Non-pigmented ciliary epithelial cell (primary cell): Measurements from ENCODE around the gene WIF1.

Experiments used
- DNase-seq: peaks from one replicate; pipeline ENCODE4 v3.0.0-alpha.2; 2010; ENCODE audit warnings: low read depth

WIF1 gene

GRCh38 chr12:65022421-65022820 is 98.7 kb downstream of the WIF1 start:
- no peak for DNase-seq

DNA sequence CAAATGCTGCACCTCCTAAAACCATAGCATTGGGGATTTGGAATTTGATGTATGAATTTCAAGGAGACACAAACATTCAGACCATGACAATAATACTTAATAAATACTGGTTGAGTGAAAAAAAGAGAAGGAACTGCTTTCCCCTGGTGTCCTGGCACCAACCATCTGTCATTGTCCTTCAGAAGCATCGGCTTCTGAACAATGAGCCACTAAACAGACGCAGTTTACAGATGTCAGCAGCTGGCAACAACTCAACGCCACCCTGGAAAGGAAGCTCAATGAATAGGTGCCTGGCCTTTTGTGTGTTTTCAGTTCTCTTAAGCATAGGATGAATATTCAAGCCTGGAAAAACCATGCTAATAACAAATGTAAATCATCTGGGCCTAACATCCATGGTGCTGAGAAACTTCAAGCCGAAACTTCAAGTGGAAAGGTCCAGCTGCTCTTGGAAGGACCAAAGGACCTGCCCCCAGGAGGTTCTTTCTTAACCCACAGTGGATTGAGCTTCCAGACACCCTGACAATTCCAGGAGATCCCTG is 101.3 kb downstream of the WIF1 start:
- DNase-seq, result no peak

GRCh38 chr12:65016881-65017650 is 104.0 kb downstream of the WIF1 start:
- DNase-seq, result no peak

DNA sequence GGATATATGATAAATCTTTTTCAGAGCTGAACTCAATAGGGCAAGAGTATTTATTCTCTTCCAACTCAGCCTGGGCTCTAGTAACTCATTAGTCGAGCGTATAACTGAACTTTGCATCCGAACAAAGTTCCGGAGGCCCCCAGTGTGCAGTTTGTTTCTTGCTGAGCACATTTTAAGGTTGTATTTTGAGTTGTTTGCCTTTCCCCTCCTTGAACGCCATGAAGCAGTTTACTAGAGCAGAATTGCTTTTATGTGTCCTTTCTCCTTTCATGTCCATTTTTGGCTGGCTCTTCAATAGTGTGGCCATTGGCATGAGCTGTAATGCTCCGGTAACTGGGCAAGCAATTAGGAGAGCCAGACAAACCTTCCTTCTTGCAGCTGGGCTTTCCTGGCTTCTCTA is 105.3 kb downstream of the WIF1 start:
- DNase-seq, result no peak

GRCh38 chr12:65014504-65015271 is 106.4 kb downstream of the WIF1 start:
- no peak for DNase-seq

DNA sequence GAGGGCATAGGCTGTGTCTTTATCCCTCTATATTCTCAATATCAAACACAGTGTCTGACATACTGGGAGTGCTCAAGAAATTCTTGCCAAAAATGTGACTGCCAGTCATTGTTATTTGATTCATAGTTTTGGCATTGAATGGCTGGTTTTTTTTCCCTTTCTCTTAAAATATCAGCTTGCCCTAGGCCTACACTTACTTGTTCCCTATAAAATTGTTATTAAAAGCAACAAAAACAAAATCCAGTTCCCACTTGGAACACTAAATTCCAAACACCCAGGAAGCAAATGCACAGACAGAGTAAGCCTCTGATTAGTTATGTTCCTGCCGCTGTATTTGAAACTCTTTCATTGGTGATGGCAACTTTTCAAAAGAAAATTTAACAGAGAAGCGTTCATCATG is 110.7 kb downstream of the WIF1 start:
- DNase-seq, result no peak

GRCh38 chr12:65005716-65006115 is 115.4 kb downstream of the WIF1 start:
- no peak for DNase-seq

- DNase-seq, result no peak
Measured at GRCh38 chr12:65004270-65004669, 116.8 kb downstream of the WIF1 start.
